Measurements from ENCODE around the gene KRT26.
"Not testable (repeated sequence)": the region's sequence is repeated elsewhere in the genome, so short reads cannot be mapped to it uniquely, and the experiment has no call there.

DNA sequence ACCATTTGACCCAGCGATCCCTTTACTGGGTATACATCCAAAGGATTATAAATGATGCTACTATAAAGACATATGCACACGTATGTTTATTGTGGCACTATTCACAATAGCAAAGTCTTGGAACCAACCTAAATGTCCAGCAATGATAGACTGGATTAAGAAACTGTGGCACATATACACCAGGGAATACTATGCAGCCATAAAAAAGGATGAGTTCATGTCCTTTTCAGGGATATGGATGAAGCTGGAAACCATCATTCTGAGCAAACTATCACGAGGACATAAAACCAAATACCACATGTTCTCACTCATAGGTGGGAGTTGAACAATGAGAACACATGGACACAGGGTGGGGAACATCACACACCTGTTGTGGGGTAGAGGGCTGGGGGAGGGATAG lies 42.7 kb upstream of the KRT26 start:
- TF ChIP-seq, protein P1, sequence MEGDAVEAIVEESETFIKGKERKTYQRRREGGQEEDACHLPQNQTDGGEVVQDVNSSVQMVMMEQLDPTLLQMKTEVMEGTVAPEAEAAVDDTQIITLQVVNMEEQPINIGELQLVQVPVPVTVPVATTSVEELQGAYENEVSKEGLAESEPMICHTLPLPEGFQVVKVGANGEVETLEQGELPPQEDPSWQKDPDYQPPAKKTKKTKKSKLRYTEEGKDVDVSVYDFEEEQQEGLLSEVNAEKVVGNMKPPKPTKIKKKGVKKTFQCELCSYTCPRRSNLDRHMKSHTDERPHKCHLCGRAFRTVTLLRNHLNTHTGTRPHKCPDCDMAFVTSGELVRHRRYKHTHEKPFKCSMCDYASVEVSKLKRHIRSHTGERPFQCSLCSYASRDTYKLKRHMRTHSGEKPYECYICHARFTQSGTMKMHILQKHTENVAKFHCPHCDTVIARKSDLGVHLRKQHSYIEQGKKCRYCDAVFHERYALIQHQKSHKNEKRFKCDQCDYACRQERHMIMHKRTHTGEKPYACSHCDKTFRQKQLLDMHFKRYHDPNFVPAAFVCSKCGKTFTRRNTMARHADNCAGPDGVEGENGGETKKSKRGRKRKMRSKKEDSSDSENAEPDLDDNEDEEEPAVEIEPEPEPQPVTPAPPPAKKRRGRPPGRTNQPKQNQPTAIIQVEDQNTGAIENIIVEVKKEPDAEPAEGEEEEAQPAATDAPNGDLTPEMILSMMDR (conservative IDR thresholded peaks at IDR 0.05), result not testable (repeated sequence)
- TF ChIP-seq EZH2 (IDR thresholded peaks at IDR 0.05; ENCODE audit: low read depth), result not testable (repeated sequence)

Data from PC-9 (cell line).